HG02884 (cell line): ENCODE results near the gene AEBP2.
"Not testable (repeated sequence)": the region's sequence is repeated elsewhere in the genome, so short reads cannot be mapped to it uniquely, and the experiment has no call there.

Experiments used
- ATAC-seq: cut with Tn5 transposase; IDR thresholded peaks from one replicate; pipeline ENCODE4 v1.9.1; 2021; ENCODE audit warnings: mild to moderate bottlenecking, moderate library complexity; ENCODE audit not compliant: unreplicated experiment

Gene AEBP2

GRCh38 chr12:19421503-19422282 is 17.6 kb upstream of the AEBP2 start:
- no peak for ATAC-seq

DNA sequence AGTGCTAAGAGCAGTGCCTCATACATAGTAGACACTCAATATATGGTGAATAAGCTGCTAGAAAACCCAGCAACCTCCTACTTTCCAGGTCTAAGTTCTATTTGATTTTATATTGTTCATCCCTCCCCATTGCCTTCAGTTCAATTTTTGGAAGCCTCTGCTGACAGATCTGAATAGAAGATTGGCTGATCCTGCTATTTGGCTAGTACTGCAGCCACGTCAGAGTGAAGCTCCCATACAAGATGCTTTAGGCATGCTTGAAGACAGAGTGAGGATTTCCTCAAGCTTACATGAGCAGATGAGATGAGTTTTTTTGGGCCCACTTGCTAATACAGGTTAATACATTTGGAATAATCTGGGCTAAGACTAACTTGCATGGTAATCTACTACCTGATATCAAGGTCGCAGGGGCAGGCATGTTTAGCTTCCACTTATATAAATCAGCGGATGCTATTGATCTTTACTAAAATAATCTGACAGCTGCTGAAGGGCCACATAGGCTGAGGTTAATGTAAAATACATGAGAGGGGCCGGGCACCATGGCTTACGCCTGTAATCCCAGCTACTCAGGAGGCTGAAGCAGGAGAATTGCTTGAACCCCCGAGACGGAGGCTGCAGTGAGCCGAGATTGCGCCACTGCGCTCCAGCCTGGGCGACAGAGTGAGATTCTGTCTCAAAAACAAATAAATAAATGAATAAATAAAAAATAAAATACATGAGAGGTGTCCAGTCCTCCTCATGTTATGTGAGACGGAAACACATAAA is 15.9 kb upstream of the AEBP2 start:
- no peak for ATAC-seq

DNA sequence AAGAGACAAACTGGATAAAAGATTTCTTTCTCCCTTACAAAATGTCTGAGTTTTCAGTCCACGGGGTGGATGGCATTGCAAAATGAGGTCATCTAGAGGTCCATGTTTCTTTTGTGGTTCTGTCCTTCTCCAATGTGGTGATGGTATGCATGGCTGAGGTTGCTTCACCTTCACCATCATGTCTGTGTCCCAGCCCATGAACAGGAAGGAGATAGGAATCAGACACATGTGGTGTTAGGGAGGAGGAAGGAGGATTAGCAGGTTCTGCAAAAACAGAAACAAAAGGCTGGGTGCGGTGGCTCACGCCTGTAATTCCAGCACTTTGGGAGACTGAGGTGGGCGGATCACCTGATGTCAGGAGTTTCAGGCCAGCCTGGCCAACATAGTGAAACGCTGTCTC is 11.0 kb upstream of the AEBP2 start:
- ATAC-seq = no peak

GRCh38 chr12:19429491-19429890 is 9.8 kb upstream of the AEBP2 start:
- ATAC-seq = not testable (repeated sequence)

DNA sequence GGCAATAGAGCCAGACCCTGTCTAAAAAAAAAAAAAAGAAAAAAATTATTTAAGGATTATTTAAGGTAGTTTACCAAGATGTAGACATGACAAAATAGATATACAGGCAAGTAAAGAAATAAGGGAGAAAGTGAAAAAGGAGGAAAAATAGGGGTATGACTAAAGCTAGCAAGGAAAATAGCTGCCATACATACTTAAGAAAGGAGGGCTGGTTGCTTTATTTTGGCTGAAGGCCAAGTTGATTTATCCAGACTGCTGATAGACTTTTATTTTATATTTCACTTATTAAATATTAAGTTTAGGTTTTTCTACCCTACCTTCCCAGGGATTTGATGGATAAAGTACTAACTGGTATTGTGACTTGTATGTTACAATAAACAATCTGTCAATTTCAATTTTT is 8.3 kb upstream of the AEBP2 start:
- ATAC-seq = no peak

DNA sequence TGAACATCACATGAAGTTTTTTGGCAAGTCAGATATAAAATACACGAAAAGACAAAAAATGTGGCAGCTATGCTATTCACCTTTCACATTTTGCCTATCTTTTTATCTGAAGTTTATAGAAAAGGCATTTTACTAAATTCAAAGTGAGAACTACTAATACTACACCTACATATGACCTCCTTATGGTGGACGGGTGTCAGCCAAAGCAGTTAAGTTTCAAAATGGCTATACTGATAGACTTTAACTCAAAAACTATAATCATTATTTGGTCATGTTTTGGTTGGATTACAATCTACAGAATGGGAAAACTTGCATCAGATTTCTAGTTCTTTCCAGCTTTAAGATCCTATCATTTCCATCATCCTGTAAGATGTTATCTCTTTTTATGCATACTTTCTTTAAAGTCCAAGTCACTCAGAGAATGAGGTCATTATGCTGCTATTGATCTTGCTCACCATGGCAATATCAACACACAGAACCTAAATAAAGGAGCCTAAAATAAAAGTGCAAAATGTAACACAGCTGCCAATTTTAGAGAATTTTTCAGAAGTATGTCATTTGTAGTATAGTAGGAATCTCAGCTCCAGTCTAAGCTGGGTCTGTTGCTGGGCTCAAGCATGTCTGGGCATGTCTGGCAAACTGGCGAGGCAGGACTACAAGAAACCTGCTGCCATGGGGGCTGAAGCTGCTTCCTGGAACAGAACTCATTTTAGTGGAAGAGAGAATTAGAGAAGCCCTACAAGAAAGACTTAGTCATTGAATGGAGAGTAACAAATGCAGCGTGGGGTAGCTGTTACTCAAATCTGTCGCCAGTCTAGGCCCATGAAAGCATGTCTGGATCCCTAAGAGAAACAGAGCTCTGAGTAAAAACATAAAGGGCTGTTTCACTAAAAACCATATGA is 7.6 kb upstream of the AEBP2 start:
- ATAC-seq = peak; percentile 63

DNA sequence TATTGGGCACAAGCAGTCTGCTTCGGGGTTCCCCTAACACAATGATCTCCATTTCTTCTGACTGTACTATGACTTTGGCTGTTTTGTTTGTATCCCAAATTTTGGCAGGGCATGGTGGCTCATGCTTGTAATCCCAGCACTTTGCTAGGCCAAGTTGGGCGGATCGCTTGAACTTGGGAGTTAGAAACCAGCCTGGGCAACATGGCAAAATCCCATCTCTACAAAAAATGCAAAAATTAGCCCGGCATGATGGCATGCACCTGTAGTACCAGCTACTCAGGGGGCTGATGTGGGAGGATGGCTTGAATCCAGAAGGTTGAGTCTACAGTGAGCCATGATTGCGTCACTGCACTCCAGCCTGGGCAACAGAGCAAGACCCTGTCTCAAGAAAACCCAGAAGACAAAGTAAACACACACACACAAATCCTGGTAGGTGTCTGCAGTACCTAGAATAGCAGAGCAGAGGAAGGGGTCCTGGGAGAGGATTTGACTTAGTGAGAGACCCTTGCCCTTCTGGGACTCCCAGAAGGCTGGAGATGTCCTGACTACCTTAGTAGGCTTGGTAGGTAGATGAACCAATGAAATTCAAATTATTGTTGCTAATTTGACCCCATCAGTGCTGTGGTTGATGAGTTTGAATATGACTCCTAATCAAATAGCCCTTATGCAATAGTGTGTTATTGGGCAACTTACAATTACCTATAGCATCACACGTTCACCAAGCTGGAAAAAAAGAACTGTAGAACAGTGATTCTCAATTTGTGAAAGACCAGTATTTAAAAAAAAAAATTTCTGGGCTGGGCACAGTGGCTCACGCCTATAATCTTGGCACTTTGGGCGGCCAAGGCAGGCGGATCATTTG is 6.8 kb upstream of the AEBP2 start:
- ATAC-seq = no peak

GRCh38 chr12:19434538-19434937 is 4.8 kb upstream of the AEBP2 start:
- no peak for ATAC-seq

GRCh38 chr12:19435831-19436497 is 3.3 kb upstream of the AEBP2 start:
- no peak for ATAC-seq

GRCh38 chr12:19436931-19437330 is 2.4 kb upstream of the AEBP2 start:
- ATAC-seq = no peak

DNA sequence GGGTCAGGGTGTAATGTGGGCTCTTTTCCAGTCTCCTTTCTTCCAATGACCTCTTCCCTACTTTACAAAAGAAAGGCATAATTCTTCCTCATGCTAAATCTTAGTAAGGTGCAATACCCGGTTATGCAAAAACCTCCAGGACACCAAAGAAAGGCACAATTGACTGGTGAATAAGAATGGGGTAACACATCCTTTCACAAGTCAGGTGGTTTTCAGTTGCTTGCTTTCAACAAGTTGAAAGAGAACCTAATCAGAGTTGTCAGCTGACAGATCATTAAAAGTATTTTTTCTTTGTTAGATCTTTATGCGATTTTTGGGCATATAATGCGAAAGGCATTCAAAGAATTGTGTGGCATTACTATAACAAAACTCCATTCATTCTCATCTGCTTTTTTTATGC is 1.3 kb upstream of the AEBP2 start:
- no peak for ATAC-seq

DNA sequence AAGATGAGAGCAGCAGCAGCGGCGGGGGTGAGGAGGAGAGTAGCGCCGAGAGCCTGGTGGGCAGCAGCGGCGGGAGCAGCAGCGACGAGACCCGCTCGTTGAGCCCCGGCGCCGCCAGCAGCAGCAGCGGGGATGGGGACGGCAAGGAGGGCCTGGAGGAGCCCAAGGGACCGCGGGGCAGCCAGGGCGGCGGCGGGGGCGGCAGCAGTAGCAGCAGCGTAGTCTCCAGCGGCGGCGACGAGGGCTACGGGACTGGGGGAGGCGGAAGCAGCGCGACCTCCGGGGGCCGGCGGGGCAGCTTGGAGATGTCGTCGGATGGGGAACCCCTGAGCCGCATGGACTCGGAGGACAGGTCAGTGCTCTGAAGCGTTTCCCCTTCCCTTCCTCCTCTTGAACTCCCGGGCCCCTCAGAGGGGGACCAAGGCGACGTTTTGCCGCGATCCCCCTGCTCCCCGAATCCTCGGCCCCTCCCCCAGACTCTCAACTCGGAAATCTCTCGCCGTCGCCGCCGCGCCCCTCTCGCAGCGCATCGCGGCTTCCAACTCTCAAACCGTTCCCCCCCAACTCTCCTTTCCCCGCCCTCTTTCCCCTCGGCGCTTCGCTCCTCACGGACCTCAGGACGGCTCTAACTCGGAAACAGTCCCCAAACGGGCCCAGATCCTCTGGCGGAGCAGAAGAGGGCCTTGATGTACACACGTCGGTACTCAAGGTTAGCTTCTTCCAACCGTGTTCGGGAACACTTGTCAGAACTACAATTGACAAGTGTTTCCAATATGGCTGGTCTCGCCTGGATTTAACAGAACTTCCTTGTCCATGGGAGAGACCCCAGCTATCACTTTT is 947 bp downstream of the AEBP2 start:
- ATAC-seq = peak; percentile 34

DNA sequence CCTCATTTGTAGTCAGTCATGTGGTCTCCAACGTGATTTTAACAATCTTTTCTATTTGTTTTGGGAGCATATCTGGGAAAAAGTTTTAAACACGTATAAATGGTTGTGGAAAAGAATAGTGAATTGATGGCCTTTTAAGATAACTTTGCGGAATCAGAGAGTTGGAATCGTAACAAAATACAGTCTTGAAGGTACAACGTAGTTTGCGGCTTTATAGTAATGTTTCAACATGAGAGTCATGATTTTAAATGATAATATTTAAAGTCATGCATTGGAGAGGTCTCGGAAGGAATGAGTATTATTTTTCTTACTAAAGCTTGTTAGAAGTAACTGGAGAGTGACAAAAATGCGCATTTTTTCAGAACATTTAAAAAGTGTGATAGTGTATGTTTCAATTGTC is 1.6 kb downstream of the AEBP2 start:
- ATAC-seq = no peak

GRCh38 chr12:19443585-19443984 is 4.3 kb downstream of the AEBP2 start:
- ATAC-seq = no peak

DNA sequence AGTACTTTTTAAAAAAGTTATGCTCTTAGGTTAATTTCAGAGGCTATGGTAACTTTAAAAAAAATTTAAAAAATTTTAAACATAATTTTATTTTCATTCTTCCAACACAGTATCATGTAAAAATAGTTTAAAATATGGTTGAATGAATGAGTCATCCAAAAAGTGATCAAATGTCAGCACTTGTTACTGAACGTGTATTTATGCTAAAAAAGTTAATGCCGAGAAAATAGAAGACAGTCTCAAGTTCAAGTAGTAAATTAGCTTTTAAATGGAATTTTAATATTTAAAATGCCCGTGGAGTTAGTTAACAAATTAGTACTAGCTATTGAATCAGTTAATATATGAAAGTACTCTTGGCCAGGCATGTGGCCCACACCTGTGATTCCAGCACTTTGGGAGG is 4.8 kb downstream of the AEBP2 start:
- no peak for ATAC-seq

DNA sequence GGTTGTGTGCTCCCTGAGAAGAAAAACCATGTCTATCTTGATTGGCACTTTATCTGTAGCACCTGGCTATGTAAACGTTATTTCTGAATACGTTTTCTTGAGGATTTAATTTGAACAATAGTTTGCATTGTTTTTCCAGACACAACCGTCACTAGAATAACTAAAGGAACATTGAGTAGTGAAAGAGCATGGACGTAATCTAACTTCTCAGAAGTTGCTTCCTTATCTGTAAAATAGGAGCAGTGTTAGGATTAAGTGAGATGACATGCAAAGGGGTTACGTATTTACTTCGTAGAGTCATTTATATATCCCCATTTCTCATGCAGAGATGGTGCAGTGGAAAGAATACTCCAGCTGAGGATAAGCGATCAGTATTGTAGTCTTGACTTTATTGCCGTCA is 8.1 kb downstream of the AEBP2 start:
- ATAC-seq = no peak

- no peak for ATAC-seq
Observed at GRCh38 chr12:19449814-19450213, 10.5 kb downstream of the AEBP2 start.

DNA sequence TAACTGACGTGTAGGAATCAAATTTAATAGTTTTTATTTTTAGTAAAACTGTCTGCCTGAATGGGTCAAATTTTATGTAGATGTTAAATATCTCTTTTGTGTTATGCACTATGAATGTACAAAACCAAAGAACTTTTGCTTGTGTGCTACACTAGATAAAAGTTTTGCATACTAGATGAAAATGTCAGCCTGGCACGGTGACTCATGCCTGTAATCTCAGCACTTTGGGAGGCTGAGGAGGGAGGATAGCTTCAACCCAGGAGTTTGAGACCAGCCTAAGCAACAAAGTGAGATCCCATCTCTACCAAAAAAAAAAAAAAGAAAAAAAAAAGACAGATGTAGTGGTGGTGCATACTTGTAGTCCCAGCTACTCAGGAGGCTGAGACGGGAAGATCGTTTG is 11.1 kb downstream of the AEBP2 start:
- no peak for ATAC-seq

GRCh38 chr12:19451196-19451595 is 11.9 kb downstream of the AEBP2 start:
- no peak for ATAC-seq
